Mesendoderm (in vitro differentiated cells): Measurements from ENCODE around the gene RNF152.

Experiments used
- DNase-seq: peaks from one replicate; pipeline ENCODE4 v3.0.0; 2013
- H2AK5ac ChIP-seq: 2 replicates; pipeline ENCODE4 v1.6.1; 2013; ENCODE audit warnings: low read length, inconsistent platforms
- H2BK120ac ChIP-seq: 2 replicates; pipeline ENCODE4 v1.6.1; 2013; ENCODE audit warnings: low read depth, mild to moderate bottlenecking, low read length, moderate library complexity, mixed read lengths
- H2BK15ac ChIP-seq: replicated peaks from 2 replicates; pipeline ENCODE4 v1.6.1; 2013; ENCODE audit warnings: low read depth, mild to moderate bottlenecking, moderate library complexity
- H2BK5ac ChIP-seq: 2 replicates; pipeline ENCODE4 v1.6.1; 2013; ENCODE audit warnings: low read length, inconsistent platforms
- H3K18ac ChIP-seq: 2 replicates; pipeline ENCODE4 v1.6.1; 2013; ENCODE audit warnings: mild to moderate bottlenecking, low read length, mixed read lengths
- H3K23ac ChIP-seq: one replicate; pipeline ENCODE4 v1.6.1; 2013; ENCODE audit warnings: low read length
- H3K27ac ChIP-seq: 2 replicates; pipeline ENCODE4 v1.5.1; 2013; ENCODE audit warnings: low read depth, mild to moderate bottlenecking, inconsistent platforms, low read length, moderate library complexity
- H3K27me3 ChIP-seq: 2 replicates; pipeline ENCODE4 v1.6.1; 2013; ENCODE audit warnings: low read length, control low read depth, mild to moderate bottlenecking, inconsistent platforms; ENCODE audit not compliant: insufficient read depth, poor library complexity
- H3K36me3 ChIP-seq: 2 replicates; pipeline ENCODE4 v1.6.1; 2013; ENCODE audit warnings: low read length, inconsistent platforms; ENCODE audit not compliant: control insufficient read depth, insufficient read depth
- H3K4ac ChIP-seq: one replicate; pipeline ENCODE4 v1.6.1; 2013; ENCODE audit warnings: low read depth, mild to moderate bottlenecking, low read length, moderate library complexity
- H3K4me1 ChIP-seq: 2 replicates; pipeline ENCODE4 v1.6.1; 2013; ENCODE audit warnings: low read depth, low read length, inconsistent platforms; ENCODE audit not compliant: control insufficient read depth
- H3K4me2 ChIP-seq: 2 replicates; pipeline ENCODE4 v1.6.1; 2013; ENCODE audit warnings: low read length
- H3K4me3 ChIP-seq: 2 replicates; pipeline ENCODE4 v1.5.1; 2013; ENCODE audit warnings: mild to moderate bottlenecking, low read length
- H3K56ac ChIP-seq: one replicate; pipeline ENCODE4 v1.6.1; 2013; ENCODE audit warnings: low read length
- H3K79me1 ChIP-seq: 2 replicates; pipeline ENCODE4 v1.6.1; 2013; ENCODE audit warnings: low read length, inconsistent platforms
- H3K79me2 ChIP-seq: 2 replicates; pipeline ENCODE4 v1.6.1; 2013; ENCODE audit warnings: mild to moderate bottlenecking, low read length; ENCODE audit not compliant: control insufficient read depth, insufficient read depth
- H3K9ac ChIP-seq: 2 replicates; pipeline ENCODE4 v1.6.1; 2013; ENCODE audit warnings: low read length, inconsistent platforms
- H4K5ac ChIP-seq: one replicate; pipeline ENCODE4 v1.6.1; 2013; ENCODE audit warnings: low read length
- H4K8ac ChIP-seq: one replicate; pipeline ENCODE4 v1.6.1; 2013; ENCODE audit warnings: low read depth, mild to moderate bottlenecking, control low read depth, low read length, moderate library complexity
- WGBS: extraction: QIAGEN DNeasy Blood & Tissue Kit; methylation state at CpG from one replicate; pipeline ENCODE4 v1.1.7; 2013; ENCODE audit warnings: low lambda C conversion rate, missing lambda C conversion rate; ENCODE audit not compliant: insufficient coverage; ENCODE audit errors: extremely low coverage; 5-methylcytosine and 5-hydroxymethylcytosine counted together

The RNF152 gene

GRCh38 chr18:61823595-61823994 lies 69.2 kb downstream of the RNF152 start:
- peaks cover 10% of the 10 kb centered on the region for H3K4me1 ChIP-seq
- H3K36me3 ChIP-seq = no peaks in the 10 kb centered on the region
- H2BK120ac ChIP-seq = no peak overlapping the region
- no peak overlapping the region for H3K23ac ChIP-seq
- H4K5ac ChIP-seq = no peak overlapping the region
- H3K79me1 ChIP-seq = no peaks in the 10 kb centered on the region
- no peak overlapping the region for H4K8ac ChIP-seq
- H3K79me2 ChIP-seq = no peaks in the 10 kb centered on the region
- DNase-seq = no peak
- no peak overlapping the region for H2BK15ac ChIP-seq
- H3K27ac ChIP-seq = no peak overlapping the region
- peak overlapping the region; percentile 28 for H3K56ac ChIP-seq
- no peak overlapping the region for H3K9ac ChIP-seq
- H2BK5ac ChIP-seq = no peak overlapping the region
- no peak overlapping the region for H3K18ac ChIP-seq
- no peak overlapping the region for H3K4me3 ChIP-seq
- no peak overlapping the region for H3K4ac ChIP-seq
- no peaks in the 10 kb centered on the region for H3K27me3 ChIP-seq
- H3K4me2 ChIP-seq = no peak overlapping the region
- WGBS = no CpG with 5 or more reads among the region's 3 CpGs
- no peak overlapping the region for H2AK5ac ChIP-seq

- no peak overlapping the region for H3K4me2 ChIP-seq
Measured at GRCh38 chr18:61822879-61823278, 69.9 kb downstream of the RNF152 start.

GRCh38 chr18:61821748-61822147 lies 71.1 kb downstream of the RNF152 start:
- H3K27me3 ChIP-seq = no peaks in the 10 kb centered on the region
- H2AK5ac ChIP-seq = no peak overlapping the region
- no peak overlapping the region for H3K18ac ChIP-seq
- no peak overlapping the region for H4K5ac ChIP-seq
- no CpG with 5 or more reads among the region's 4 CpGs for WGBS
- no peak overlapping the region for H2BK120ac ChIP-seq
- no peak overlapping the region for H3K27ac ChIP-seq
- H2BK5ac ChIP-seq = no peak overlapping the region
- H3K79me2 ChIP-seq = no peaks in the 10 kb centered on the region
- no peak overlapping the region for H3K4me2 ChIP-seq
- H3K36me3 ChIP-seq = no peaks in the 10 kb centered on the region
- H3K9ac ChIP-seq = no peak overlapping the region
- no peak overlapping the region for H3K56ac ChIP-seq
- no peak for DNase-seq
- H3K4me1 ChIP-seq = peaks cover 10% of the 10 kb centered on the region
- H3K23ac ChIP-seq = no peak overlapping the region
- H3K4me3 ChIP-seq = no peak overlapping the region
- H3K4ac ChIP-seq = no peak overlapping the region
- no peak overlapping the region for H4K8ac ChIP-seq
- no peak overlapping the region for H2BK15ac ChIP-seq
- H3K79me1 ChIP-seq = no peaks in the 10 kb centered on the region

More at GRCh38 chr18:61822879-61823278, 69.9 kb downstream of the RNF152 start:
- no peak overlapping the region for H2AK5ac ChIP-seq
- H3K79me2 ChIP-seq = no peaks in the 10 kb centered on the region
- no peaks in the 10 kb centered on the region for H3K36me3 ChIP-seq
- H3K4me3 ChIP-seq = no peak overlapping the region
- no peaks in the 10 kb centered on the region for H3K79me1 ChIP-seq
- DNase-seq = no peak
- H2BK120ac ChIP-seq = no peak overlapping the region
- H4K8ac ChIP-seq = no peak overlapping the region
- H4K5ac ChIP-seq = no peak overlapping the region
- H3K4me1 ChIP-seq = peaks cover 10% of the 10 kb centered on the region
- no peak overlapping the region for H3K18ac ChIP-seq
- no CpG with 5 or more reads among the region's 4 CpGs for WGBS
- no peak overlapping the region for H3K4ac ChIP-seq
- H3K27ac ChIP-seq = no peak overlapping the region
- no peak overlapping the region for H3K9ac ChIP-seq
- no peak overlapping the region for H3K23ac ChIP-seq
- H3K56ac ChIP-seq = no peak overlapping the region
- H2BK5ac ChIP-seq = no peak overlapping the region
- H3K27me3 ChIP-seq = no peaks in the 10 kb centered on the region
- no peak overlapping the region for H2BK15ac ChIP-seq

GRCh38 chr18:61820882-61821281 lies 71.9 kb downstream of the RNF152 start:
- Histone ChIP-seq H4K8ac (no peak overlapping the region), H2AK5ac (no peak overlapping the region), H2BK120ac (no peak overlapping the region), H3K79me1 (no peaks in the 10 kb centered on the region), H3K79me2 (no peaks in the 10 kb centered on the region), H2BK5ac (no peak overlapping the region), H3K56ac (no peak overlapping the region), H3K4me2 (no peak overlapping the region), H3K18ac (no peak overlapping the region), H4K5ac (no peak overlapping the region), H3K27ac (no peak overlapping the region), H2BK15ac (no peak overlapping the region), H3K36me3 (no peaks in the 10 kb centered on the region), H3K4ac (no peak overlapping the region), H3K4me1 (peaks cover 7% of the 10 kb centered on the region), H3K4me3 (no peak overlapping the region), H3K27me3 (no peaks in the 10 kb centered on the region), H3K23ac (no peak overlapping the region), H3K9ac (no peak overlapping the region)
- peak; percentile 8 for DNase-seq
- WGBS = no CpG with 5 or more reads among the region's 1 CpG

- Histone ChIP-seq H3K27ac (no peak overlapping the region), H2AK5ac (no peak overlapping the region), H2BK5ac (no peak overlapping the region), H3K36me3 (no peaks in the 10 kb centered on the region), H2BK120ac (no peak overlapping the region), H3K18ac (no peak overlapping the region), H4K8ac (no peak overlapping the region), H3K4me2 (no peak overlapping the region), H3K4ac (no peak overlapping the region), H3K79me1 (no peaks in the 10 kb centered on the region), H3K4me3 (no peak overlapping the region), H4K5ac (no peak overlapping the region), H3K9ac (no peak overlapping the region), H3K56ac (no peak overlapping the region), H3K4me1 (no peaks in the 10 kb centered on the region), H3K27me3 (no peaks in the 10 kb centered on the region), H2BK15ac (no peak overlapping the region), H3K23ac (no peak overlapping the region), H3K79me2 (no peaks in the 10 kb centered on the region)
- no CpG with 5 or more reads among the region's 5 CpGs for WGBS
- DNase-seq = no peak
Measured at GRCh38 chr18:61817086-61817485, 75.7 kb downstream of the RNF152 start.

GRCh38 chr18:61815885-61816470 lies 76.8 kb downstream of the RNF152 start:
- no peak overlapping the region for H3K4me3 ChIP-seq
- no peaks in the 10 kb centered on the region for H3K79me1 ChIP-seq
- H3K36me3 ChIP-seq = no peaks in the 10 kb centered on the region
- no peak overlapping the region for H3K27ac ChIP-seq
- no peak for DNase-seq
- no peak overlapping the region for H3K4me2 ChIP-seq
- no peak overlapping the region for H3K18ac ChIP-seq
- H2AK5ac ChIP-seq = no peak overlapping the region
- no peaks in the 10 kb centered on the region for H3K79me2 ChIP-seq
- no peak overlapping the region for H2BK15ac ChIP-seq
- no peak overlapping the region for H3K4ac ChIP-seq
- no peaks in the 10 kb centered on the region for H3K27me3 ChIP-seq
- H3K56ac ChIP-seq = no peak overlapping the region
- no peak overlapping the region for H4K5ac ChIP-seq
- H4K8ac ChIP-seq = no peak overlapping the region
- H2BK5ac ChIP-seq = no peak overlapping the region
- no CpG with 5 or more reads among the region's 29 CpGs for WGBS
- no peak overlapping the region for H3K23ac ChIP-seq
- H3K4me1 ChIP-seq = no peaks in the 10 kb centered on the region
- H2BK120ac ChIP-seq = no peak overlapping the region
- no peak overlapping the region for H3K9ac ChIP-seq
